Testis (tissue), 3 donors: ENCODE data around the gene RAB4B. TPM values are rescaled to one million over a fixed set of nuclear protein-coding genes. Genes with fewer than 3 reads are reported as not detected.
"Not testable (repeated sequence)": the region's sequence is repeated elsewhere in the genome, so short reads cannot be mapped to it uniquely, and the experiment has no call there.

Experiments
- DNase-seq: peaks from one replicate; pipeline ENCODE4 v3.0.0-alpha.2; 2019
- H3K27ac ChIP-seq, 2 donors: fragments of 200-600 bp; sonication (generic); one replicate each; pipeline ENCODE4 v1.5.1; 2019
- H3K27me3 ChIP-seq: fragments of 200-600 bp; sonication (generic); one replicate; pipeline ENCODE4 v1.5.1; 2019
- H3K36me3 ChIP-seq: fragments of 200-600 bp; sonication (generic); one replicate; pipeline ENCODE4 v1.5.1; 2017; ENCODE audit warnings: low read depth; ENCODE audit errors: missing control alignments
- H3K4me1 ChIP-seq: fragments of 200-600 bp; sonication (generic); one replicate; pipeline ENCODE4 v1.5.1; 2019
- H3K4me3 ChIP-seq, 2 donors: fragments of 200-600 bp; sonication (generic); one replicate each; pipeline ENCODE4 v1.5.1; 2017 to 2019
- H3K9me3 ChIP-seq: fragments of 200-600 bp; sonication (generic); one replicate; pipeline ENCODE4 v1.5.1; 2017
- POLR2A ChIP-seq: fragments of 450-650 bp; IDR thresholded peaks from one replicate; pipeline ENCODE4 v1.6.1; 2017; ENCODE audit warnings: antibody characterized with exemption, mild to moderate bottlenecking, moderate library complexity
- WGBS, 2 donors: methylation state at CpG; one replicate each; pipeline ENCODE4 v1.1.5; 2018; 5-methylcytosine and 5-hydroxymethylcytosine counted together
- intact Hi-C: fragments of 100-400 bp; cut with DNase I; formaldehyde crosslinking; loops from one replicate; pipeline ENCODE4 v1.15.1; 2023; ENCODE audit warnings: low total_unique reads
- polyA plus RNA-seq: library from polyadenylated mRNA; stranded (reverse); fragments of 350-450 nt; fragmentation: Illumina TruSeq; extraction: RNeasy Lipid Tissue Mini Kit (QIAGEN cat#74804); gene quantifications from one replicate; pipeline ENCODE4 v1.2.3, GENCODE V29; 2014; ENCODE audit warnings: low read depth, low replicate concordance; ENCODE audit not compliant: insufficient read depth
- total RNA-seq, 2 donors: library from RNA; depleted of rRNA; stranded (reverse); fragments of >200 nt; gene quantifications; one replicate each; pipeline ENCODE4 v1.2.3, GENCODE V29; 2016
- TF ChIP-seq, protein P1 (sequence below), 3 experiments: fragments of 450-650 bp in 2 of 3; fragments of 200-600 bp in 1 of 3; sonication (generic) in 1 of 3; IDR thresholded peaks; one replicate each; pipeline ENCODE4 v1.5.1; 2016 to 2019; ENCODE audit warnings: antibody characterized with exemption in 3 of 3, mild to moderate bottlenecking in 2 of 3, moderate library complexity in 1 of 3

Gene RAB4B
- total and polyA plus RNA-seq, 3 donors from 2014 or later, result 44.7 to 49.3 (median 46.7) TPM

DNA sequence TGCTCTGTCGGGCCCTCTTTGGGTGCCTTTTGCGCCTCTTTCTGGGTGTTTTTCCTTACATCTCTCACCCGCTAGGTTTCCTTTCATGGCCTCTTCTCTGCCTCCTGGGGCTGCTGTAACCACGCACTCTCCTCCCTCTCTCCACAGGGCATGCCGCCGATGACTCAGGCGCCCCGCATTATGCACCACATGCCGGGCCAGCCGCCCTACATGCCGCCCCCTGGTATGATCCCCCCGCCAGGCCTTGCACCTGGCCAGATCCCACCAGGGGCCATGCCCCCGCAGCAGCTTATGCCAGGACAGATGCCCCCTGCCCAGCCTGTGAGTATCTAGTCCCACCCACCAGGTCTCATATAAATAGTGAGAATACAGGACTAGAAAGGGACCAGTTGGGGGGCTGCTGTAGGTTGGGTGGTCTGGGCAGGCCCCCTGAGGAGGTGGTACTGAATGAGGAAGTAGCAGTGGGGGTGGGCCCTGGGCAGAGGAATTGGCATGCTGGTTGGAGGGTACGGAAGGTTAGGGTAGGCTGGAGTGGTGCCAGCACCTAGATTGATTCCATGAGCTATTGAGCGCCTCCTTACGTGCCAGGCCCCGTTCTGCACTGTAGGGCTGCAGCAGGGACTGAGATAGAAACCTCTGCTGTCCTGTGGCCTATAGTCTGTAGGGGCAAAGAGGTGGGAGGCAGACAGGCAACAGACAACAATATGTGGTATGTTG, 15.1 kb upstream of the RAB4B start:
- H3K36me3 ChIP-seq, result no peaks in the 10 kb centered on the region
- 90 to 91% methylated on average over 17 of the region's 17 CpGs for WGBS, 2 donors
- H3K4me1 ChIP-seq, result no peaks in the 10 kb centered on the region
- no peaks in the 10 kb centered on the region for H3K9me3 ChIP-seq
- no peak for DNase-seq
- no peak overlapping the region for H3K27ac ChIP-seq
- no peaks in the 10 kb centered on the region for H3K27me3 ChIP-seq
- TF ChIP-seq, protein P1, sequence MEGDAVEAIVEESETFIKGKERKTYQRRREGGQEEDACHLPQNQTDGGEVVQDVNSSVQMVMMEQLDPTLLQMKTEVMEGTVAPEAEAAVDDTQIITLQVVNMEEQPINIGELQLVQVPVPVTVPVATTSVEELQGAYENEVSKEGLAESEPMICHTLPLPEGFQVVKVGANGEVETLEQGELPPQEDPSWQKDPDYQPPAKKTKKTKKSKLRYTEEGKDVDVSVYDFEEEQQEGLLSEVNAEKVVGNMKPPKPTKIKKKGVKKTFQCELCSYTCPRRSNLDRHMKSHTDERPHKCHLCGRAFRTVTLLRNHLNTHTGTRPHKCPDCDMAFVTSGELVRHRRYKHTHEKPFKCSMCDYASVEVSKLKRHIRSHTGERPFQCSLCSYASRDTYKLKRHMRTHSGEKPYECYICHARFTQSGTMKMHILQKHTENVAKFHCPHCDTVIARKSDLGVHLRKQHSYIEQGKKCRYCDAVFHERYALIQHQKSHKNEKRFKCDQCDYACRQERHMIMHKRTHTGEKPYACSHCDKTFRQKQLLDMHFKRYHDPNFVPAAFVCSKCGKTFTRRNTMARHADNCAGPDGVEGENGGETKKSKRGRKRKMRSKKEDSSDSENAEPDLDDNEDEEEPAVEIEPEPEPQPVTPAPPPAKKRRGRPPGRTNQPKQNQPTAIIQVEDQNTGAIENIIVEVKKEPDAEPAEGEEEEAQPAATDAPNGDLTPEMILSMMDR (IDR thresholded peaks at IDR 0.05), result no peak
- TF ChIP-seq POLR2A, result no peak
- H3K4me3 ChIP-seq, result no peak overlapping the region
- intact Hi-C loops, result no loop called here

DNA sequence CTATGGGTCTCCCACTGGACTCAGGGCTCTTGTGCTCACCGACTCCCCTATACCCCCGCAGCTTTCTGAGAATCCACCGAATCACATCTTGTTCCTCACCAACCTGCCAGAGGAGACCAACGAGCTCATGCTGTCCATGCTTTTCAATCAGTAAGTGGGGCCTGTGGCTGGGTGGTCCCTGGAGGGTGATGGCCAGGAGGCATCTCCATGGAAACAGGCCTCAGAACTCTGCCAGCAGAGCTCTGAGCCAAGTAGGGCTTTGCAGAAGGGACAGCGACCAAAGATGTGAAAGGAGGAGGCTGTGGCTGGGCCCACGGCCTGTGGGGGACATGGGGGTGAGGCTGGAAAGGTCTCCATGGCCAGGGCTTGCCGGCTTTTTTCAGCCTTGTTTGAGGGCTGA, 14.5 kb upstream of the RAB4B start:
- H3K27ac ChIP-seq, result no peak overlapping the region
- WGBS, 2 donors, result 92 to 96% methylated on average over 6 to 7 of the region's 7 CpGs
- TF ChIP-seq, protein P1 (IDR thresholded peaks at IDR 0.05), result no peak
- TF ChIP-seq POLR2A, result no peak
- no peaks in the 10 kb centered on the region for H3K9me3 ChIP-seq
- no peaks in the 10 kb centered on the region for H3K36me3 ChIP-seq
- no peak for DNase-seq
- intact Hi-C loops, result no loop called here
- no peak overlapping the region for H3K4me3 ChIP-seq
- no peaks in the 10 kb centered on the region for H3K4me1 ChIP-seq
- H3K27me3 ChIP-seq, result no peaks in the 10 kb centered on the region

DNA sequence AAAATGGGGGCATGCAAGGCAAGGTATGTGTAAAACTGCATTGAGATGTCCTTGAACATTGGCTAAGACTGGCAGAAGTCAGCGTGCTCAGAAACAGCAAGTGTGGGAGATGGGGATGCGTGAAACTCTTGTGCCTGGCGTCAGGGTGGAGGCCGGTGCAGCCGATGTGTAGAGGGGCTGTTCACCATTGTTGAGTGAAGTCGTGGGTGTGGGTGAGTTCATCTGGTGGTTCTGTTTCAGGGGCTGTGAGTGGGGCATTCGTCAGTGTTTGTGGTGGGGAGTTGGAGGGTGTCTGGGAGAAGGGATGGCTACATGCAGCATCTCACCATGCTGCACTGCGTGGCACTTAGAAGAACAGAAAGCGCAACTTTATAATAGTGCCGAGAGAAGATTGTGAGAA, 14.1 kb upstream of the RAB4B start:
- Histone ChIP-seq H3K4me3 (no peak overlapping the region), H3K27me3 (no peaks in the 10 kb centered on the region), H3K4me1 (no peaks in the 10 kb centered on the region), H3K9me3 (no peaks in the 10 kb centered on the region), H3K36me3 (no peaks in the 10 kb centered on the region), H3K27ac (no peak overlapping the region)
- WGBS, 2 donors, result 85 to 89% methylated on average over 9 to 10 of the region's 10 CpGs
- DNase-seq, result no peak
- TF ChIP-seq POLR2A, result no peak
- TF ChIP-seq, protein P1 (IDR thresholded peaks at IDR 0.05), result no peak
- intact Hi-C loops, result no loop called here

DNA sequence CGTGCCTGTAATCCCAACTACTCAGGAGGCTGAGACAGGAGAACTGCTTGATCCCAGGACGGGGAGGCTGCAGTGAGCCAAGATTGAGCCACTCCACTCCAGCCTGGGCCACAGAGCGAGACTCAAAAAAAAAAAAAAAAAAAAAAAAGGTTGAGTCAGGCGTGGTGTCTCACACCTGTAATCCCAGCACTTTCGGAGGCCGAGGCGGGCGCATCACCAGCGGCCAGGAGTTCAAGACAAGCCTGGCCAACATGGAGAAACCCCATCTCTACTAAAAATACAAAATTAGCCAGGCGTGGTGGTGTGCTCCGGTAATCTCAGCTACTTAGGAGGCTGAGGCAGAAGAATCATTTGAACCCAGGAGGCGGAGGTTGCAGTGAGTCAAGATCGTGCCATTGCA, 11.7 kb upstream of the RAB4B start:
- H3K4me3 ChIP-seq, DNase-seq, H3K4me1 ChIP-seq, H3K36me3 ChIP-seq, intact Hi-C loops, H3K27ac ChIP-seq, H3K9me3 ChIP-seq, H3K27me3 ChIP-seq: not testable (repeated sequence)
- WGBS, 2 donors, result 93 to 96% methylated on average over 13 of the region's 13 CpGs

DNA sequence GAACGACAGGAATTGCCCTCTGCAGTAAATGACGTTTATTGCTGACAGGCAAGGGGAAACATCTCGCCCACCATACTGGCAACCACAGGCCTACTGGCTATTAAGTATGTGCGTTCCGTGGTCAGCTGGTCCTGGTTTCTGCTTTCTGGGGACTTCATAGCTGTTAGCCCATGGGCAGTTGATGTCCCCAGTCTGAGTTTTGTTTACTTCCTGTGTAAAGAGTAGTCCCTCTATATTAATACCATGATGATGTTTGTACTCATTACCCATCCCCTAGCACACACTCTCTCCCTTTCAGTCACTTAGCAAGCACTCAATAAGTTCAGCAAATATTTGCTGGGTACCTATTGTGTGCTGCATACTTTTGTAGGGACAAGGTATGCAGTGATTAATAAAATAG, 9.2 kb upstream of the RAB4B start:
- no peak overlapping the region for H3K4me3 ChIP-seq
- WGBS, 2 donors, result 75 to 78% methylated on average over 5 of the region's 5 CpGs
- no peaks in the 10 kb centered on the region for H3K9me3 ChIP-seq
- no peaks in the 10 kb centered on the region for H3K36me3 ChIP-seq
- intact Hi-C loops, result no loop called here
- no peaks in the 10 kb centered on the region for H3K4me1 ChIP-seq
- H3K27me3 ChIP-seq, result no peaks in the 10 kb centered on the region
- TF ChIP-seq, protein P1 (IDR thresholded peaks at IDR 0.05), result no peak
- TF ChIP-seq POLR2A, result no peak
- DNase-seq, result no peak
- H3K27ac ChIP-seq, result no peak overlapping the region

DNA sequence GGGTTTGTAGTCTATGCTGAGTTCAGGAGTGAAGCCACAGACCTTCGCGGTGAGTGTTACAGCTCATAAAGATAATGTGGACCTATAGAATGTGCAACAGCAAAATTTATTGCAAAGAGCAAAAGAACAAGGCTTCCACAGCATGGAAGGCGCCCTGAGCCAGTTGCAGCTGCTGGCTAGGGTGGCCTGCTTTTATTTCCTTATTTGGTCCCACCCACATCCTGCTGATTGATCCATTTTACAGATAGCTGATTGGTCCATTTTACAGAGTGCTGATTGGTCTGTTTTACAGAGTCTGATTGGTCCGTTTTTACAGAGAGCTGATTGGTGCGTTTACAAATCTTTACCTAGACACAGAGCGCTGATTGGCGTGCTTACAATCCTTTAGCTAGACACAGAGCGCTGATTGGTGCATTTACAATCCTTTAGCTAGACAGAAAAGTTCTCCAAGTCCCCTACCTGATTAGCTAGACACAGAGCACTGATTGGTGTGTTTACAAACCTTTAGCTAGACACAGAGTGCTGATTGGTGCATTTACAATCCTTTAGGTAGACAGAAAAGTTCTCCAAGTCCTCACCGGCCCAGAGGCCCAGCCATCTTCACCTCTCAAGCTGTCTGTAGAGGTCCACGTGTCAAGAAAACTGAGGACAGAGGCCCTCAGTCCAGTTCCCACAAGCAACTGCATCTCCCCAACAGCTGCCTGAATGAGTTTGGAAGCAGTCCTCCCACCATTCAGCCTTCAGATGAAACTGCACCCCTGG, 6.8 kb upstream of the RAB4B start:
- H3K27ac ChIP-seq, H3K36me3 ChIP-seq, H3K4me3 ChIP-seq, intact Hi-C loops, H3K27me3 ChIP-seq, H3K4me1 ChIP-seq, H3K9me3 ChIP-seq: not testable (repeated sequence)
- 91 to 92% methylated on average over 10 of the region's 10 CpGs for WGBS, 2 donors
- peak; percentile 45 for DNase-seq
